Panc1 (cell line): Measurements from ENCODE around the gene PUSL1. TPM values are rescaled to one million over a fixed set of nuclear protein-coding genes. Genes with fewer than 3 reads are reported as not detected.
A peak's percentile ranks its signal among the peaks of the same experiment; 100 is the strongest.

Source experiments
- ATAC-seq: fragments of 200-7000 bp; cut with Tn5 transposase; 2 replicates; pipeline ENCODE4 v1.9.1; 2020; ENCODE audit warnings: mild to moderate bottlenecking, moderate library complexity
- BruUV-seq: library from RNA; stranded (reverse); fragments of 400-500 nt; replicated peaks from 2 replicates; lab custom pipeline; 2021; lab: Mats Ljungman, UMichigan
- CTCF ChIA-PET: fragments of 300-600 bp; sonication (Branson Sonifier 250); formaldehyde crosslinking; loops from one replicate; lab custom pipeline; 2022; ENCODE audit warnings: antibody characterized with exemption; lab: Charles Lee
- POLR2A ChIA-PET: fragments of 300-600 bp; sonication (Branson Sonifier 250); formaldehyde crosslinking; loops from one replicate; lab custom pipeline; 2022; ENCODE audit warnings: antibody characterized with exemption; lab: Charles Lee
- DNase-seq: peaks from one replicate; pipeline ENCODE4 v3.0.0-alpha.2; 2010; ENCODE audit warnings: low read depth, low spot score
- H3K27ac ChIP-seq: 2 replicates; pipeline ENCODE4 v1.5.1; 2011; ENCODE audit warnings: mild to moderate bottlenecking, low read length, inconsistent platforms
- H3K27me3 ChIP-seq: fragments of 200-500 bp; sonication (Bioruptor generic); 2 replicates; pipeline ENCODE4 v1.6.0; 2014; ENCODE audit warnings: low read length, inconsistent platforms; ENCODE audit not compliant: control insufficient read depth, insufficient read depth
- H3K36me3 ChIP-seq: fragments of 200-500 bp; sonication (Bioruptor generic); 2 replicates; pipeline ENCODE4 v1.5.1; 2014; ENCODE audit warnings: inconsistent platforms, mild to moderate bottlenecking, low read length, moderate library complexity; ENCODE audit not compliant: control insufficient read depth, insufficient read depth
- H3K4me1 ChIP-seq: 2 replicates; pipeline ENCODE4 v1.5.1; 2011; ENCODE audit warnings: inconsistent platforms, mild to moderate bottlenecking, low read length, moderate library complexity; ENCODE audit not compliant: control insufficient read depth, insufficient read depth
- H3K4me3 ChIP-seq, 2 experiments: 2 replicates each; pipeline ENCODE4 v1.5.1; 2011 to 2012; ENCODE audit warnings: low read depth in 2 of 2, low read length in 2 of 2, mild to moderate bottlenecking in 2 of 2, inconsistent platforms in 1 of 2, moderate library complexity in 1 of 2
- H3K9me3 ChIP-seq: fragments of 200-500 bp; sonication (Bioruptor generic); 2 replicates; pipeline ENCODE4 v1.5.1; 2014; ENCODE audit warnings: low read depth, mild to moderate bottlenecking, inconsistent platforms, low read length, moderate library complexity; ENCODE audit not compliant: control insufficient read depth, insufficient read depth
- CTCF ChIP-seq: fragments of 450-650 bp; IDR thresholded peaks from 2 replicates; pipeline ENCODE4 v1.5.1; 2017; ENCODE audit warnings: mild to moderate bottlenecking
- POLR2AphosphoS5 ChIP-seq: IDR thresholded peaks from 2 replicates; pipeline ENCODE4 v1.6.1; 2012; ENCODE audit warnings: mild to moderate bottlenecking, low read depth, low read length, moderate library complexity
- REST ChIP-seq, 2 experiments: IDR thresholded peaks; 2 replicates each; pipeline ENCODE4 v1.6.1; 2011 to 2012; ENCODE audit warnings: low read depth in 2 of 2, control low read depth in 1 of 2, low read length in 1 of 2, mild to moderate bottlenecking in 1 of 2, moderate library complexity in 1 of 2; ENCODE audit not compliant: insufficient read depth in 1 of 2
- SIN3A ChIP-seq: IDR thresholded peaks from 2 replicates; pipeline ENCODE4 v1.6.1; 2012; ENCODE audit warnings: low read depth, mild to moderate bottlenecking, low read length, moderate library complexity, borderline replicate concordance; ENCODE audit not compliant: insufficient read depth
- TCF7L2 ChIP-seq: IDR thresholded peaks from 2 replicates; pipeline ENCODE4 v1.6.1; 2011; ENCODE audit warnings: mild to moderate bottlenecking, low read depth, low read length, inconsistent platforms
- in situ Hi-C: cut with HindIII; loops from 2 replicates; pipeline ENCODE4 v1.10.0; 2016; ENCODE audit warnings: low sequenced_read_pairs, low pct_unique_long_range_greater_than_20kb
- intact Hi-C: fragments of 100-400 bp; cut with micrococcal nuclease; formaldehyde crosslinking; loops from one replicate; pipeline ENCODE4 v1.10.0; 2022; ENCODE audit not compliant: unreplicated experiment
- total RNA-seq: library from RNA; stranded (reverse); gene quantifications from one replicate; pipeline ENCODE4 v1.2.1, GENCODE V29; 2021; ENCODE audit not compliant: unreplicated experiment

Gene PUSL1
- total RNA-seq, 1 experiment from 2014 or later, result 46.9 TPM

- no peak for DNase-seq
- H3K4me1 ChIP-seq, result peaks cover 10% of the 10 kb centered on the region; the same call in 1 of the 2 replicates
- ATAC-seq, result no peak
- TF ChIP-seq REST (IDR thresholded peaks at IDR 0.05; ENCODE audit: insufficient read depth in 1 of 2, low read depth in 2 of 2, low read length in 1 of 2), result no peak
- no peak for TF ChIP-seq SIN3A
- no peaks in the 10 kb centered on the region; the same call in 1 of the 2 replicates for H3K36me3 ChIP-seq
- BruUV-seq, result no TSS peak
- intact Hi-C loops (no loop called here), in situ Hi-C loops (no loop called here)
- H3K4me3 ChIP-seq, result no peak overlapping the region
- no peaks in the 10 kb centered on the region for H3K27me3 ChIP-seq
- no peak overlapping the region for H3K27ac ChIP-seq
- H3K9me3 ChIP-seq, result no peaks in the 10 kb centered on the region
- POLR2A ChIA-PET, result no interaction called here
- CTCF ChIA-PET, result no interaction called here
These were observed 19.9 kb downstream of the PUSL1 start for GRCh38 chr1:1328254-1328653.

GRCh38 chr1:1329304-1330210 is 21.2 kb downstream of the PUSL1 start:
- DNase-seq (no peak), ATAC-seq (no peak)
- Histone ChIP-seq H3K27me3 (no peaks in the 10 kb centered on the region), H3K4me3 (no peak overlapping the region), H3K27ac (no peak overlapping the region), H3K36me3 (no peaks in the 10 kb centered on the region; the same call in 1 of the 2 replicates), H3K4me1 (peaks cover 10% of the 10 kb centered on the region; the same call in 1 of the 2 replicates), H3K9me3 (no peaks in the 10 kb centered on the region)
- intact Hi-C loops (no loop called here), in situ Hi-C loops (no loop called here)
- TF ChIP-seq POLR2AphosphoS5 (peak; percentile 54; the same call in 1 of the 2 replicates), CTCF (no peak), TCF7L2 (no peak), SIN3A (no peak), REST (IDR thresholded peaks at IDR 0.05; ENCODE audit: insufficient read depth in 1 of 2, low read depth in 2 of 2, low read length in 1 of 2) (0 out of 4 replicates have a peak, but pooled peaks of 1 of the 2 experiments have one; percentile 8)
- CTCF ChIA-PET, result no interaction called here
- POLR2A ChIA-PET, result no interaction called here
- no TSS peak for BruUV-seq
